ENCODE measurements around the gene PTPRM. TPM values are rescaled to one million over a fixed set of nuclear protein-coding genes. Genes with fewer than 3 reads are reported as not detected.

PTPRM gene
- total and polyA plus RNA-seq, 2 experiments from 2014 or later: 1.6 to 5.3 TPM

DNA sequence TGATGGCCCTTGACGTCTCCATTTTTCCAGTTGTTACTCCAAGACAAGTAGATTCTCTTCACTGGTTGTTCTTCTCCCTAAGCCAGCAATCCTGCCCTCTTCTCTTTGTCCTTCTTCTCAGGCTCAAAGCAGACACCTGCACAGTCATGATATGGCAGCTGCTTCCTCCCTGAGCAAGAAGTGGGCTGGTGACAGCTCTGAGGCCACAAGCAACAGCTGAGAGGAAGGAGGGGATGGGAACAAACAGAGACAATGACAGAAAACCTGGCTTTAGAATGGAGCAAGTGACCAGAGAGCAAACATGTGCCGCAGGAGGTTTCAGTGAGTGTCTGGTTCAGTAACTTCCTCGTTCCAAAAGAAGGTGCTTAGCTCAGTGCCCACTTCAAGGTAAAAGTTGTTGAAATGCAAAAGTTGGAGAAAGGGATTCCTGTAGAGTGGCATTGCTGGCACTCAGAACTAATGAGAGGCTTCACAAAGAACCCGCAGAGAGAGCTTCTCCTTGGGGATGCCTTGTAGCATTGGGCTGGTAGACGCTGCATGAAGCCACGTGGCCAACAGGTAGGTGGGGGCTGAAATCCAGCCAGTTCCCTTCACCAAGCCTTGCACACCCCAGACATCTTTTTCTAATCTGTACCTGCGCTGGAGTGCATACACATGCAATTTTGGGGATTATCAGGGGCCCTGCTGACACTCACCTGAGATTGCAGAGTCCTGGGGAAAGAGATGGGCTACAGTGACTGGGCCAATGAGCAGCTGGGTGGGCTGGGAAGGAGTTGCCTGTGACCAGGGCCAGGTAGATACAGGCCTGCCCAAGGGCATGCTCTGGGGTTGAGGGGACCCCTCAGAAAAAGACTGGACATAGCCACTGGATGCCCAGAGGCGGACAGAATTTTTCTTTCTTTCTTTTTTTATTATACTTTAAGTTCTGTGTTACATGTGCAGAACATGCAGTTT lies 888.8 kb downstream of the PTPRM start:
- Histone ChIP-seq H3K36me3 (ENCODE audit: insufficient read depth) (no peaks in the 10 kb centered on the region), H4K20me1 (replicated peaks; ENCODE audit: insufficient read depth) (no peaks in the 10 kb centered on the region), H2AFZ (no peak overlapping the region), H3K27ac (ENCODE audit: low read depth) (no peak overlapping the region), H3F3A (replicated peaks; ENCODE audit: low read depth) (no peaks in the 10 kb centered on the region), H3K4me2 (no peak overlapping the region), H3K9me2 (ENCODE audit: insufficient read depth) (peaks cover 6% of the 10 kb centered on the region; the same call in 1 of the 2 replicates), H3K4me3 (no peak overlapping the region), H3K27me3 (ENCODE audit: insufficient read depth) (no peaks in the 10 kb centered on the region), H3K4me1 (ENCODE audit: insufficient read depth) (no peaks in the 10 kb centered on the region), H3K79me2 (replicated peaks; ENCODE audit: insufficient read depth) (no peaks in the 10 kb centered on the region)
- peaks cover 2% of the 10 kb centered on the region for H3K27me3 Mint-ChIP-seq (ENCODE audit: insufficient read depth, low read depth, poor library complexity)
- H3K4me3 Mint-ChIP-seq: no peak overlapping the region
- ATAC-seq: no peak
- no peak overlapping the region for H3K27ac Mint-ChIP-seq
- H3K36me3 Mint-ChIP-seq (ENCODE audit: low read depth): peaks cover 5% of the 10 kb centered on the region; the same call in 2 of the 3 replicates
- H3K9me3 Mint-ChIP-seq: peaks cover 19% of the 10 kb centered on the region
- DNase-seq (ENCODE audit: low spot score): no peak
- H3K4me1 Mint-ChIP-seq: no peaks in the 10 kb centered on the region
- TF ChIP-seq, protein P1, sequence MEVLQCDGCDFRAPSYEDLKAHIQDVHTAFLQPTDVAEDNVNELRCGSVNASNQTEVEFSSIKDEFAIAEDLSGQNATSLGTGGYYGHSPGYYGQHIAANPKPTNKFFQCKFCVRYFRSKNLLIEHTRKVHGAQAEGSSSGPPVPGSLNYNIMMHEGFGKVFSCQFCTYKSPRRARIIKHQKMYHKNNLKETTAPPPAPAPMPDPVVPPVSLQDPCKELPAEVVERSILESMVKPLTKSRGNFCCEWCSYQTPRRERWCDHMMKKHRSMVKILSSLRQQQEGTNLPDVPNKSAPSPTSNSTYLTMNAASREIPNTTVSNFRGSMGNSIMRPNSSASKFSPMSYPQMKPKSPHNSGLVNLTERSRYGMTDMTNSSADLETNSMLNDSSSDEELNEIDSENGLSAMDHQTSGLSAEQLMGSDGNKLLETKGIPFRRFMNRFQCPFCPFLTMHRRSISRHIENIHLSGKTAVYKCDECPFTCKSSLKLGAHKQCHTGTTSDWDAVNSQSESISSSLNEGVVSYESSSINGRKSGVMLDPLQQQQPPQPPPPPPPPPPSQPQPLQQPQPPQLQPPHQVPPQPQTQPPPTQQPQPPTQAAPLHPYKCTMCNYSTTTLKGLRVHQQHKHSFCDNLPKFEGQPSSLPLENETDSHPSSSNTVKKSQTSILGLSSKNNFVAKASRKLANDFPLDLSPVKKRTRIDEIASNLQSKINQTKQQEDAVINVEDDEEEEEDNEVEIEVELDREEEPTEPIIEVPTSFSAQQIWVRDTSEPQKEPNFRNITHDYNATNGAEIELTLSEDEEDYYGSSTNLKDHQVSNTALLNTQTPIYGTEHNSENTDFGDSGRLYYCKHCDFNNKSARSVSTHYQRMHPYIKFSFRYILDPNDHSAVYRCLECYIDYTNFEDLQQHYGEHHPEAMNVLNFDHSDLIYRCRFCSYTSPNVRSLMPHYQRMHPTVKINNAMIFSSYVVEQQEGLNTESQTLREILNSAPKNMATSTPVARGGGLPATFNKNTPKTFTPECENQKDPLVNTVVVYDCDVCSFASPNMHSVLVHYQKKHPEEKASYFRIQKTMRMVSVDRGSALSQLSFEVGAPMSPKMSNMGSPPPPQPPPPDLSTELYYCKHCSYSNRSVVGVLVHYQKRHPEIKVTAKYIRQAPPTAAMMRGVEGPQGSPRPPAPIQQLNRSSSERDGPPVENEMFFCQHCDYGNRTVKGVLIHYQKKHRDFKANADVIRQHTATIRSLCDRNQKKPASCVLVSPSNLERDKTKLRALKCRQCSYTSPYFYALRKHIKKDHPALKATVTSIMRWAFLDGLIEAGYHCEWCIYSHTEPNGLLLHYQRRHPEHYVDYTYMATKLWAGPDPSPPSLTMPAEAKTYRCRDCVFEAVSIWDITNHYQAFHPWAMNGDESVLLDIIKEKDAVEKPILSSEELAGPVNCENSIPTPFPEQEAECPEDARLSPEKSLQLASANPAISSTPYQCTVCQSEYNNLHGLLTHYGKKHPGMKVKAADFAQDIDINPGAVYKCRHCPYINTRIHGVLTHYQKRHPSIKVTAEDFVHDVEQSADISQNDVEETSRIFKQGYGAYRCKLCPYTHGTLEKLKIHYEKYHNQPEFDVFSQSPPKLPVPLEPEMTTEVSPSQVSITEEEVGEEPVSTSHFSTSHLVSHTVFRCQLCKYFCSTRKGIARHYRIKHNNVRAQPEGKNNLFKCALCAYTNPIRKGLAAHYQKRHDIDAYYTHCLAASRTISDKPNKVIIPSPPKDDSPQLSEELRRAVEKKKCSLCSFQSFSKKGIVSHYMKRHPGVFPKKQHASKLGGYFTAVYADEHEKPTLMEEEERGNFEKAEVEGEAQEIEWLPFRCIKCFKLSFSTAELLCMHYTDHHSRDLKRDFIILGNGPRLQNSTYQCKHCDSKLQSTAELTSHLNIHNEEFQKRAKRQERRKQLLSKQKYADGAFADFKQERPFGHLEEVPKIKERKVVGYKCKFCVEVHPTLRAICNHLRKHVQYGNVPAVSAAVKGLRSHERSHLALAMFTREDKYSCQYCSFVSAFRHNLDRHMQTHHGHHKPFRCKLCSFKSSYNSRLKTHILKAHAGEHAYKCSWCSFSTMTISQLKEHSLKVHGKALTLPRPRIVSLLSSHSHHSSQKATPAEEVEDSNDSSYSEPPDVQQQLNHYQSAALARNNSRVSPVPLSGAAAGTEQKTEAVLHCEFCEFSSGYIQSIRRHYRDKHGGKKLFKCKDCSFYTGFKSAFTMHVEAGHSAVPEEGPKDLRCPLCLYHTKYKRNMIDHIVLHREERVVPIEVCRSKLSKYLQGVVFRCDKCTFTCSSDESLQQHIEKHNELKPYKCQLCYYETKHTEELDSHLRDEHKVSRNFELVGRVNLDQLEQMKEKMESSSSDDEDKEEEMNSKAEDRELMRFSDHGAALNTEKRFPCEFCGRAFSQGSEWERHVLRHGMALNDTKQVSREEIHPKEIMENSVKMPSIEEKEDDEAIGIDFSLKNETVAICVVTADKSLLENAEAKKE (CRISPR knock-in tag; IDR thresholded peaks at IDR 0.05): no peak
- no peak for TF ChIP-seq EZH2phosphoT487 (IDR thresholded peaks at IDR 0.05; ENCODE audit: unreplicated experiment)
- TF ChIP-seq, protein P2, sequence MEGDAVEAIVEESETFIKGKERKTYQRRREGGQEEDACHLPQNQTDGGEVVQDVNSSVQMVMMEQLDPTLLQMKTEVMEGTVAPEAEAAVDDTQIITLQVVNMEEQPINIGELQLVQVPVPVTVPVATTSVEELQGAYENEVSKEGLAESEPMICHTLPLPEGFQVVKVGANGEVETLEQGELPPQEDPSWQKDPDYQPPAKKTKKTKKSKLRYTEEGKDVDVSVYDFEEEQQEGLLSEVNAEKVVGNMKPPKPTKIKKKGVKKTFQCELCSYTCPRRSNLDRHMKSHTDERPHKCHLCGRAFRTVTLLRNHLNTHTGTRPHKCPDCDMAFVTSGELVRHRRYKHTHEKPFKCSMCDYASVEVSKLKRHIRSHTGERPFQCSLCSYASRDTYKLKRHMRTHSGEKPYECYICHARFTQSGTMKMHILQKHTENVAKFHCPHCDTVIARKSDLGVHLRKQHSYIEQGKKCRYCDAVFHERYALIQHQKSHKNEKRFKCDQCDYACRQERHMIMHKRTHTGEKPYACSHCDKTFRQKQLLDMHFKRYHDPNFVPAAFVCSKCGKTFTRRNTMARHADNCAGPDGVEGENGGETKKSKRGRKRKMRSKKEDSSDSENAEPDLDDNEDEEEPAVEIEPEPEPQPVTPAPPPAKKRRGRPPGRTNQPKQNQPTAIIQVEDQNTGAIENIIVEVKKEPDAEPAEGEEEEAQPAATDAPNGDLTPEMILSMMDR (conservative IDR thresholded peaks at IDR 0.05; ENCODE audit: low read depth in 2 of 2): no peak

Small RNA genes within 50 kb of the gene (small RNA-seq; reads per million reads assigned to genes)
- not detected for gene AP001094.1 (ENCODE audit: low replicate concordance)
- not detected for gene RF00012 (ENCODE audit: low replicate concordance)
